ENCODE data around the gene FAM219A.

FAM219A gene

GRCh38 chr9:34426347-34427074 lies 31.9 kb downstream of the FAM219A start:
- no peak for TF ChIP-seq CTCF (IDR thresholded peaks at IDR 0.05; ENCODE audit: low read depth, low read length, missing control alignments)
- DNase-seq (ENCODE audit: extremely low read depth, low read depth) = no peak
- H3K4me3 ChIP-seq (replicated peaks; ENCODE audit: low read depth, low read length) = no peak overlapping the region

- TF ChIP-seq CTCF (IDR thresholded peaks at IDR 0.05; ENCODE audit: low read depth, low read length, missing control alignments) = no peak
- no peak overlapping the region for H3K4me3 ChIP-seq (replicated peaks; ENCODE audit: low read depth, low read length)
- DNase-seq (ENCODE audit: extremely low read depth, low read depth) = no peak
Observed at GRCh38 chr9:34419716-34420504, 38.5 kb downstream of the FAM219A start.

- TF ChIP-seq CTCF (IDR thresholded peaks at IDR 0.05; ENCODE audit: low read depth, low read length, missing control alignments) = no peak
- no peak overlapping the region for H3K4me3 ChIP-seq (replicated peaks; ENCODE audit: low read depth, low read length)
- DNase-seq (ENCODE audit: extremely low read depth, low read depth) = no peak
Observed at GRCh38 chr9:34417734-34418133, 40.6 kb downstream of the FAM219A start.

GRCh38 chr9:34413231-34413852 lies 45.0 kb downstream of the FAM219A start:
- TF ChIP-seq CTCF (IDR thresholded peaks at IDR 0.05; ENCODE audit: low read depth, low read length, missing control alignments) = no peak
- H3K4me3 ChIP-seq (replicated peaks; ENCODE audit: low read depth, low read length) = no peak overlapping the region
- peak; percentile 58 for DNase-seq (ENCODE audit: extremely low read depth, low read depth)

GRCh38 chr9:34412336-34412735 lies 46.0 kb downstream of the FAM219A start:
- no peak for DNase-seq (ENCODE audit: extremely low read depth, low read depth)
- no peak for TF ChIP-seq CTCF (IDR thresholded peaks at IDR 0.05; ENCODE audit: low read depth, low read length, missing control alignments)
- no peak overlapping the region for H3K4me3 ChIP-seq (replicated peaks; ENCODE audit: low read depth, low read length)

GRCh38 chr9:34409154-34409553 lies 49.2 kb downstream of the FAM219A start:
- no peak for DNase-seq (ENCODE audit: extremely low read depth, low read depth)
- H3K4me3 ChIP-seq (replicated peaks; ENCODE audit: low read depth, low read length) = no peak overlapping the region
- TF ChIP-seq CTCF (IDR thresholded peaks at IDR 0.05; ENCODE audit: low read depth, low read length, missing control alignments) = no peak
